GM18868 (cell line): ENCODE results near the gene IDS.

ENCODE experiments used
- ATAC-seq: cut with Tn5 transposase; IDR thresholded peaks from one replicate; pipeline ENCODE4 v1.9.1; 2021; ENCODE audit warnings: mild to moderate bottlenecking, moderate library complexity; ENCODE audit not compliant: unreplicated experiment

The IDS gene

DNA sequence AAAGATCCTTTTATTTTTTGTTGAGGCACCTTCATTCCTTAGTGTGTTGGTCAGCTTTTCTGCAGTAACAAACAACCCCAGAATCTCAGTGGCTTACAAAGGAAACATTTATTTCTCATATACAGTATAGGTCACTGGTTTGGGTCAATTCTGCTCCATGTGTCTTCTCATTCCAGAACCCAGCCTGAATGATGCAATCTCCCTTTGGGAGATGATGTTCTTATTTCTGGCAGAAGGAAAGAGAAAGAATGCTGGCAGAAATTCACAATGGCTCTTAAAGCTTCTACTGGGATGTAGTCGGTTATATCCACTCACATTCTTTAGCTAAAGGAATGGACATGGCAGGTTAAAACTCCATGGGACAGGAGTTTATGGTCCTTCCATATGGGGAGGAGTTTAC, 42.3 kb downstream of the IDS start:
- ATAC-seq: no peak

DNA sequence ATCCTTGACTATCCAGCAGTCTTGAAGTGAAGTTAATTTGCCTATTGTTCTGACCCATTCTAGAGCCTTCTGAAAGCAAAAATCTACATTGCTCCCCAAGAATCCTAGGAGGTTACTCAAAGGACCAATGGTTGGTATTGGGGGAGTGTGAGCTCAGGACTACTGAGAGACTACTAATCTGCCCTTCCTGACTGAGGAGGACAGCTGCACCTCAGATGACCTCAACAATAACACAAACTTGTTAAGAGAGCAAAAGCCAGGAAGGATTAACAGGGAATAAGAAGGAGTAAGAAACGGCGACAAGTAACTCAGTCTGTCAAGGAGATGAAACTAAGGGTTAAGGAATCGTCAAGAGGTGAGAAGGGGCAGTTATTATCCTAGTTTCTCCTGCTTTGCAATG, 43.4 kb downstream of the IDS start:
- ATAC-seq: no peak

DNA sequence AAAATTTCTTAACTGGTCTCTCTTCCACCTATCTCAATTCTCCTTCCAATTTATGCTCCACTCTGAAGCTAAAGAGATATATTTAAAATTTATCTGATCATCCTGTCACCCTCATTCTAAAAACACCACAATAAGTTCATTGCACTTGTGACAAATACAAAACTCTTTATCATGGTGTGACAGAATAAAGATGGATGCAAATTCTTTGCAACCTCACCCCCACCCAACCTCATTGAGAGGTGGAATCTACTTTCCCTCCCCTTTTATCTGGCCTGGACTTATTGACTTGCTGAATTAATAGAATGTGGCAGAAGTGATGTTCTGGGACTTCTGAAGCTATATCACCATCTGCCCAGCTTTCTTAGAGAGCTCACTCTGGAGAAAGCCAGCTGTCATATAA, 46.5 kb downstream of the IDS start:
- no peak for ATAC-seq

DNA sequence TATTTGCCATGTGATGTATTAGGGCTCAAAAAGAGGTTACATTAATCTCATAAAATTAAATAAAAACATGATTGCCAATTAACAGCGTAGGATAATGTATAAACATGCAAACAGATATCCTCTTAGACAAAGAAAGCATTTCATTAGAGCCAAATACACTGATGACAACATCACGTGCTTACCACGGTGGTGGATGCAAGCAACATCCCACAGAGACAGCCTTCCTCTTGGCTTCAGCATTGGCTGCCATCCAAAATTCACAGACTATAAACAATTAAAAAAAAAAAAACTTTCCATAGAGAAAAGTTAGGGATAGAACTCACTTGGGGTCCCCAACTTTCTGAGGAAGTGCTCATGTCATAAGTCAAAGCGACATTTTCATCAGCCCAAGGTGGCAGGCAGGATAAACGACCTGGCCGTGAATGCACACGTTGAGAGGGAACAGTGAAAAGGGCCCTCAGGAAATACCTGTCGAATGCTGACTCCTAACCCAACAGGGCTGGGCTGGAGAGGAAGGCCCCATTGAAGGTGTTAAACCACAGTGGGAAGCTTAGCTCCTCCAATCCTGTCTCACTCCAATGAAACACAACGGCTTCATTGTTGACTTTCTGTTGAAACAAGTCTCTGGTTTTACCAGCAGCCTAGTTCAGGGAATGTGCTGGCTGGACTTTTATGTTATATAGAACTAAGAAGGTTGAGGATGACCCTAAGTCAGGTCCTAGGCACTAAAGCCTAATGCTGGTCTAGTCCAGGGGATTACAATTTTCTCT, 48.4 kb downstream of the IDS start:
- no peak for ATAC-seq

DNA sequence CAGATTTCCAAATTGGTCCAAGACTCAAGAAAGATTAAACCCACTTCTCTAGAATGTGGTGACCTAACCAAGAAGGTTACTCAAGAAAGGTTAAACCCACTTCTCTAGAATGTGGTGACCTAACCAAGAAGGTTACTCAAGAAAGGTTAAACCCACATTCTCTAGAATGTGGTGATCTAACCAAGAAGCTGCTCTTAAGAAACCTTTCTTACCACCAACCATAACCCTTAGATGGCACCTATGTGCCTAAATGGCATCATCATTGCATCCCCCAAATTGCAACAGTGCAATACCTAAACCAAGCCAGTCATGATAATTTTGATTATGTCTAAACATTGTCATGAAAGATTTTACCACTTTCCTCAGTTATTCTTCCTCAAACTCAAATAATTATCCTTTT, 49.2 kb downstream of the IDS start:
- ATAC-seq: no peak

DNA sequence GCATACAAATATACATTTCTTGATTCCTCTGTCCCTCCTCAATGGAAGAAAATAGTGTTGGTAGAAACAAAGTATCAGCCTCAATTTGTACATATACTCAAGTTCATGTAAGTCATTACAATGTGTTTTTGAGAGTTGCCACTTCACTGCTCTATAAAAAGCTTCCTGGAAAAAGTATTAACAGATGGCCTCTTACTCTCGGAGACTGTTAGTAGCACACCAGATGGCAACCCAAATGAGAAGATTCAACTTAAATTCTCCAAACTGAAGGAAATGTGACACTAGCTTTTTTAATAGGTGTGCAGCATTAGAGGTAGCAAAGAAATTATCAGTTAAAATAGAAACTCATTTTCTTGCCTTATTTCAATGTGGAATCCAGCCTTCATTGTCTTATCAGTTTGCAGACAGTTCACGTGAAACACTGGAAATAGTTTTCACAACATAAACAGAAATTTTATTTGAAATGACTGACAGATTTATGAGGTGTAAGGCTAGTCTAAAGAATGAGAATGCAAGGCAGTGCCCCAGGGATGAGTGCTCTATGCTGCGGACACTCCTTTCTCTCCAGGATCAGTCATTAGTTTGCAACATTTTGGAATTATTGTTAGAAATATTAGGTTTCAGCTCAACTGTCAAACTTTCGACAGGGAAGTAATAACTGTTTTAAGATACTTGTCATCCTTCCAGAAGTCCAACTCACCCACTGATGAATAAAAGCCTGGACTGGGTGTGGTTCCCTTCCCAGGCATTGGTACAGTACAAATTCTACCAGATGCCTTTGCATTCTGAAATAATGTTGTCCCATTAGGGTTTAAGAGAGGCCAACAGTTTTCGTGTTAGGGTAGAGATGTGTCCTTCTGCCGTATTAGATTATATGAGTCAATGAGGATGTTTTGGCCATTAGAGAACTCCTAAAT, 50.9 kb downstream of the IDS start:
- no peak for ATAC-seq

DNA sequence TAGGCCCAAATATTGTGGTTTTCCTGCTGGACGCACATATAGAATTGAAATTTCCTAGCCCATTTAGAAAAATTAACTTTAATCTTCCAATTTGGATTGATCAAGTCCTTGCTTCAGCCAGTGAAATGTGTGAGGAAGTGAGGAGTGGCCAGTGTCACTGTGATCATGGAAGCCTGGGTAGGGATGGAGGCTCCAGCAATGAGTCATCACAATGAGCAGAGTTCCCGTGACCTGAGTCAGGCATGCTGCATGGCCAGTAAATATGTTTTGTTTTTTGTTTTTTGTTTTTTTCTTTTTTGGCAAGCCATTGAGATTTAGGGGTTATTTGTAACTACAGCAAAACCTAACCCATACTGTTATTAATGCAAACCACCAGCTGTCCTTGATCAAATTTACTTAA, 52.1 kb downstream of the IDS start:
- ATAC-seq: no peak

DNA sequence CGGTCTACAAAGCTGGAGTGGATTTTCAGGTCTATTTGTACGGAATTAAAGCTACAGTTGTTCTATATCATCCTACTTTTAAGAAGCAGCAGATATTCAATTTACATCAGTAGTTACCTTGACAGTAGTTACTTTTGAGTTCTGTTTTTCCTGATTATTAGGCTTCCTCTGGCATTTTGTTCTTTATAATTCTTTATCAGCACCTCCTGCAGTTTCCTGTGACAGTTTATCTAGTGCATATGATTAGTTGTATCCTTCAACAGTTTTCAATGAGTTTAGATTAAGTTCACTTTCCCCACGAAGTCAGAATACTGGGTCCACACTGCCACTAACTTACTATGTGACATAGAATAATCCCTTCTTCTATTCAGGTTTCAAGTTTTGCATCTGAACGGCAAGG, 71.7 kb downstream of the IDS start:
- no peak for ATAC-seq

DNA sequence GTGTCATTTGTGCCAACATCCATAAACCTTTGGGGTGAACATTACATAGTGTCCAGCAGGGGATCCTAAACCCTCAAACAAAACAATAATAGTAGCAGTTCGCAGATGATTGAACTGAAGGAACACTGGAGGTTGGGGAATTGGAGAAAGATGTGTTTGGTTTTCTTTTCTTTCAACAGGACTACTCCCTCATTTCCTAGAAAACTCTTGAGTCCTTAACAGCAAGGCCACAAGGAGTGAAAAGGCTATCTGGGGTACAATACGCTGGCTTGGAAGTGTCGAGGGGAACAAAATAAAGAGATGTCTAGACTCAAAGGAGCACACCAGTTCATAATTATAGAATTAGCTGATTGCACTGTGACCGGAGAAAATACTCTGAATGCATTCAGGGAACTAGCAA, 72.1 kb downstream of the IDS start:
- ATAC-seq: no peak
